HG02678 (cell line): ENCODE data around the gene NCAM1.

Experiments used
- ATAC-seq: cut with Tn5 transposase; IDR thresholded peaks from one replicate; pipeline ENCODE4 v1.9.1; 2021; ENCODE audit warnings: mild to moderate bottlenecking, moderate library complexity; ENCODE audit not compliant: unreplicated experiment

The NCAM1 gene

GRCh38 chr11:113193946-113194345 is 232.7 kb downstream of the NCAM1 start:
- no peak for ATAC-seq

- no peak for ATAC-seq
Measured at GRCh38 chr11:113195728-113196127, 234.5 kb downstream of the NCAM1 start.

- ATAC-seq = no peak
Measured at GRCh38 chr11:113197446-113197845, 236.2 kb downstream of the NCAM1 start.

- ATAC-seq = no peak
Measured at GRCh38 chr11:113198972-113199661, 237.9 kb downstream of the NCAM1 start.

GRCh38 chr11:113199866-113200265 is 238.6 kb downstream of the NCAM1 start:
- no peak for ATAC-seq

GRCh38 chr11:113201054-113201818 is 240.0 kb downstream of the NCAM1 start:
- no peak for ATAC-seq

- ATAC-seq = no peak
Measured at GRCh38 chr11:113202431-113202830, 241.2 kb downstream of the NCAM1 start.

- no peak for ATAC-seq
Measured at GRCh38 chr11:113203141-113203753, 242.0 kb downstream of the NCAM1 start.

- ATAC-seq = no peak
Measured at GRCh38 chr11:113204280-113204679, 243.1 kb downstream of the NCAM1 start.

GRCh38 chr11:113213549-113213948 is 252.3 kb downstream of the NCAM1 start:
- no peak for ATAC-seq

- no peak for ATAC-seq
Measured at GRCh38 chr11:113222241-113222640, 261.0 kb downstream of the NCAM1 start.

- no peak for ATAC-seq
Measured at GRCh38 chr11:113234888-113235287, 273.7 kb downstream of the NCAM1 start.

- no peak for ATAC-seq
Measured at GRCh38 chr11:113237261-113237660, 276.0 kb downstream of the NCAM1 start.

GRCh38 chr11:113238721-113239120 is 277.5 kb downstream of the NCAM1 start:
- ATAC-seq = no peak

- ATAC-seq = no peak
Measured at GRCh38 chr11:113240389-113240788, 279.2 kb downstream of the NCAM1 start.

- ATAC-seq = no peak
Measured at GRCh38 chr11:113240790-113241635, 279.8 kb downstream of the NCAM1 start.

GRCh38 chr11:113241636-113242054 is 280.4 kb downstream of the NCAM1 start:
- ATAC-seq = no peak

- no peak for ATAC-seq
Measured at GRCh38 chr11:113242060-113242459, 280.8 kb downstream of the NCAM1 start.

GRCh38 chr11:113242767-113243397 is 281.7 kb downstream of the NCAM1 start:
- no peak for ATAC-seq

GRCh38 chr11:113243696-113244095 is 282.5 kb downstream of the NCAM1 start:
- ATAC-seq = no peak

GRCh38 chr11:113245216-113245615 is 284.0 kb downstream of the NCAM1 start:
- no peak for ATAC-seq
